SK-N-SH (cell line): Measurements from ENCODE around the gene LONRF3.

ENCODE experiments used
- EP300 ChIP-seq, 2 experiments: IDR thresholded peaks; 2 replicates each; pipeline versions ENCODE4 v1.4.0 to v1.6.1; 2012; ENCODE audit warnings: borderline replicate concordance in 1 of 2, low read depth in 1 of 2, low read length in 1 of 2
- EZH2phosphoT487 ChIP-seq: fragments of 200-600 bp; sonication (generic); IDR thresholded peaks from 2 replicates; pipeline ENCODE4 v1.6.1; 2017; ENCODE audit warnings: low read depth, mixed run types, mild to moderate bottlenecking, antibody characterized with exemption, moderate library complexity, borderline replicate concordance
- MXI1 ChIP-seq: IDR thresholded peaks from 2 replicates; pipeline ENCODE4 v1.6.1; 2012; ENCODE audit warnings: mild to moderate bottlenecking, low read depth, low read length, improper control_type of control experiment
- NFIC ChIP-seq: IDR thresholded peaks from 2 replicates; pipeline ENCODE4 v1.4.0; 2012; ENCODE audit warnings: borderline replicate concordance
- POLR2AphosphoS5 ChIP-seq: IDR thresholded peaks from 2 replicates; pipeline ENCODE4 v1.6.1; 2012; ENCODE audit warnings: low read depth, low read length
- RAD21 ChIP-seq: IDR thresholded peaks from 2 replicates; pipeline ENCODE4 v1.6.1; 2012; ENCODE audit warnings: mild to moderate bottlenecking, low read length
- RFX5 ChIP-seq: IDR thresholded peaks from 2 replicates; pipeline ENCODE4 v1.6.1; 2012; ENCODE audit warnings: mild to moderate bottlenecking, improper control_type of control experiment, low read length
- SIN3A ChIP-seq: IDR thresholded peaks from 2 replicates; pipeline ENCODE4 v1.6.1; 2012; ENCODE audit warnings: low read depth, mild to moderate bottlenecking, low read length, moderate library complexity, borderline replicate concordance
- TEAD4 ChIP-seq: IDR thresholded peaks from 2 replicates; pipeline ENCODE4 v1.4.0; 2012; ENCODE audit warnings: mild to moderate bottlenecking, borderline replicate concordance; ENCODE audit not compliant: insufficient read depth
- TF ChIP-seq, protein P1 (sequence below): fragments of 150-350 bp; IDR thresholded peaks from 2 replicates; pipeline ENCODE4 v1.6.1; 2016; ENCODE audit warnings: mild to moderate bottlenecking, low read depth, low read length
- TF ChIP-seq, protein P2 (sequence below): IDR thresholded peaks from 2 replicates; pipeline ENCODE4 v1.4.0; 2012; ENCODE audit warnings: low read depth
- TF ChIP-seq, protein P3 (sequence below): IDR thresholded peaks from 2 replicates; pipeline ENCODE4 v1.6.1; 2012; ENCODE audit warnings: mild to moderate bottlenecking, low read depth, low read length, moderate library complexity
- TF ChIP-seq, protein P4 (sequence below): fragments of 200-600 bp; sonication (generic); IDR thresholded peaks from 2 replicates; pipeline ENCODE4 v1.6.1; 2017; ENCODE audit warnings: antibody characterized with exemption, mild to moderate bottlenecking, moderate library complexity

DNA sequence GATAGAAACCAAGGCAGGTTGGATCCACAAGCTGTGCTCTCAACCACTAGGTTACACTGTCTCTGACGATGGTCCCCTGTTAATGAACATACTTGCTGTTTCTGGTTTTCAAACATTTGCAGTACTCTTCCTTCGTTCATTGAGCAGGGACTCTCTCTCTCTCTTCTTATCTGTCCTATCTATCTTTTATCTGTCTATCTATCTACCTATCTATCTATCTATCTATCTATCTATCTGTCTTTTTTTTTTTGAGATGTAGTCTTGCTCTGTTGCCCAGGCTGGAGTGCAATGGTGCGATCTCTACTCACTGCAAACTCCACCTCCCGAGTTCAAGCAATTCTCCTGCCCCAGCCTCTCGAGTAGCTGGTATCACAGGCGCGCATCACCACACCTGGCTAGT lies 89.0 kb downstream of the LONRF3 start:
- no peak for TF ChIP-seq RFX5
- TF ChIP-seq, protein P1, sequence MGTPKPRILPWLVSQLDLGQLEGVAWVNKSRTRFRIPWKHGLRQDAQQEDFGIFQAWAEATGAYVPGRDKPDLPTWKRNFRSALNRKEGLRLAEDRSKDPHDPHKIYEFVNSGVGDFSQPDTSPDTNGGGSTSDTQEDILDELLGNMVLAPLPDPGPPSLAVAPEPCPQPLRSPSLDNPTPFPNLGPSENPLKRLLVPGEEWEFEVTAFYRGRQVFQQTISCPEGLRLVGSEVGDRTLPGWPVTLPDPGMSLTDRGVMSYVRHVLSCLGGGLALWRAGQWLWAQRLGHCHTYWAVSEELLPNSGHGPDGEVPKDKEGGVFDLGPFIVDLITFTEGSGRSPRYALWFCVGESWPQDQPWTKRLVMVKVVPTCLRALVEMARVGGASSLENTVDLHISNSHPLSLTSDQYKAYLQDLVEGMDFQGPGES = no peak
- TF ChIP-seq, protein P2, sequence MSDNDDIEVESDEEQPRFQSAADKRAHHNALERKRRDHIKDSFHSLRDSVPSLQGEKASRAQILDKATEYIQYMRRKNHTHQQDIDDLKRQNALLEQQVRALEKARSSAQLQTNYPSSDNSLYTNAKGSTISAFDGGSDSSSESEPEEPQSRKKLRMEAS = no peak
- TF ChIP-seq, protein P3, sequence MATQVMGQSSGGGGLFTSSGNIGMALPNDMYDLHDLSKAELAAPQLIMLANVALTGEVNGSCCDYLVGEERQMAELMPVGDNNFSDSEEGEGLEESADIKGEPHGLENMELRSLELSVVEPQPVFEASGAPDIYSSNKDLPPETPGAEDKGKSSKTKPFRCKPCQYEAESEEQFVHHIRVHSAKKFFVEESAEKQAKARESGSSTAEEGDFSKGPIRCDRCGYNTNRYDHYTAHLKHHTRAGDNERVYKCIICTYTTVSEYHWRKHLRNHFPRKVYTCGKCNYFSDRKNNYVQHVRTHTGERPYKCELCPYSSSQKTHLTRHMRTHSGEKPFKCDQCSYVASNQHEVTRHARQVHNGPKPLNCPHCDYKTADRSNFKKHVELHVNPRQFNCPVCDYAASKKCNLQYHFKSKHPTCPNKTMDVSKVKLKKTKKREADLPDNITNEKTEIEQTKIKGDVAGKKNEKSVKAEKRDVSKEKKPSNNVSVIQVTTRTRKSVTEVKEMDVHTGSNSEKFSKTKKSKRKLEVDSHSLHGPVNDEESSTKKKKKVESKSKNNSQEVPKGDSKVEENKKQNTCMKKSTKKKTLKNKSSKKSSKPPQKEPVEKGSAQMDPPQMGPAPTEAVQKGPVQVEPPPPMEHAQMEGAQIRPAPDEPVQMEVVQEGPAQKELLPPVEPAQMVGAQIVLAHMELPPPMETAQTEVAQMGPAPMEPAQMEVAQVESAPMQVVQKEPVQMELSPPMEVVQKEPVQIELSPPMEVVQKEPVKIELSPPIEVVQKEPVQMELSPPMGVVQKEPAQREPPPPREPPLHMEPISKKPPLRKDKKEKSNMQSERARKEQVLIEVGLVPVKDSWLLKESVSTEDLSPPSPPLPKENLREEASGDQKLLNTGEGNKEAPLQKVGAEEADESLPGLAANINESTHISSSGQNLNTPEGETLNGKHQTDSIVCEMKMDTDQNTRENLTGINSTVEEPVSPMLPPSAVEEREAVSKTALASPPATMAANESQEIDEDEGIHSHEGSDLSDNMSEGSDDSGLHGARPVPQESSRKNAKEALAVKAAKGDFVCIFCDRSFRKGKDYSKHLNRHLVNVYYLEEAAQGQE = no peak
- TF ChIP-seq, protein P4, sequence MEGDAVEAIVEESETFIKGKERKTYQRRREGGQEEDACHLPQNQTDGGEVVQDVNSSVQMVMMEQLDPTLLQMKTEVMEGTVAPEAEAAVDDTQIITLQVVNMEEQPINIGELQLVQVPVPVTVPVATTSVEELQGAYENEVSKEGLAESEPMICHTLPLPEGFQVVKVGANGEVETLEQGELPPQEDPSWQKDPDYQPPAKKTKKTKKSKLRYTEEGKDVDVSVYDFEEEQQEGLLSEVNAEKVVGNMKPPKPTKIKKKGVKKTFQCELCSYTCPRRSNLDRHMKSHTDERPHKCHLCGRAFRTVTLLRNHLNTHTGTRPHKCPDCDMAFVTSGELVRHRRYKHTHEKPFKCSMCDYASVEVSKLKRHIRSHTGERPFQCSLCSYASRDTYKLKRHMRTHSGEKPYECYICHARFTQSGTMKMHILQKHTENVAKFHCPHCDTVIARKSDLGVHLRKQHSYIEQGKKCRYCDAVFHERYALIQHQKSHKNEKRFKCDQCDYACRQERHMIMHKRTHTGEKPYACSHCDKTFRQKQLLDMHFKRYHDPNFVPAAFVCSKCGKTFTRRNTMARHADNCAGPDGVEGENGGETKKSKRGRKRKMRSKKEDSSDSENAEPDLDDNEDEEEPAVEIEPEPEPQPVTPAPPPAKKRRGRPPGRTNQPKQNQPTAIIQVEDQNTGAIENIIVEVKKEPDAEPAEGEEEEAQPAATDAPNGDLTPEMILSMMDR = no peak
- no peak for TF ChIP-seq SIN3A
- no peak for TF ChIP-seq POLR2AphosphoS5
- TF ChIP-seq MXI1 = no peak
- TF ChIP-seq NFIC = no peak
- TF ChIP-seq RAD21 = no peak
- TF ChIP-seq TEAD4 = no peak
- TF ChIP-seq EP300 (IDR thresholded peaks at IDR 0.05; ENCODE audit: borderline replicate concordance in 1 of 2, low read depth in 1 of 2, low read length in 1 of 2) = no peak
- no peak for TF ChIP-seq EZH2phosphoT487
